ENCODE data around the gene RNF8.
"Not testable (repeated sequence)": the region's sequence is repeated elsewhere in the genome, so short reads cannot be mapped to it uniquely, and the experiment has no call there.

Gene RNF8

GRCh38 chr6:37353761-37354525, at the start of gene RNF8:
RNF8 (plus strand) TSS chr6:37353983; CDS start chr6:37354165, 182 bp downstream.
- peak within 1 kb of the TSS; percentile 76 for H3K27ac ChIP-seq
- H3K27me3 ChIP-seq (ENCODE audit: insufficient read depth, low read depth, severe bottlenecking): no peaks in the 10 kb centered on the region
- H3K36me3 ChIP-seq: peaks cover 3% of the 10 kb centered on the region; the same call in 1 of the 2 replicates
- no peaks in the 10 kb centered on the region for H3K9me3 ChIP-seq (ENCODE audit: severe bottlenecking)
- TF ChIP-seq CTCF (IDR thresholded peaks at IDR 0.05; ENCODE audit: low read depth, low read length): no peak
- H3K4me3 ChIP-seq (ENCODE audit: low read depth, low read length): peak within 1 kb of the TSS; percentile 95
- peak; percentile 99 for DNase-seq

DNA sequence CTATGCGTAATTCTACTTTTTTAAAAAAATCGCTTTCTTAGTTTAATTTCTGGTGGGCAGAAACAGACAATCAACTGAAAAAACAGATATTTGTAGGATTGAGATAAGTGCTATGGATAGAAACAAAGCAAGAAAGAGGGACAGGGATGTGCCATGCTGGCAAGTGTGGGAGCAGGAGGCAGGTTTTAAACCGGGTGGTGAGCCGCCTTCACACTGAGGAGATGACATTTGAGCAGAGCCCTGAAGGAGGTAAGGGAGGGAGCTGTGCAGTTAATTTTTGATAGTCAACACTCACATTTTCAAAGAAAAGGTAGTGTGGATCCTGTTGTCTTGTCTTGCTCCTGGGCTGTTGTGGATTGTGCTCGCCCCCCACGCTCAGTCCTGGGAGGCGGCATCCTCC, 49.0 kb upstream of the RNF8 start:
- no peak for TF ChIP-seq CTCF (IDR thresholded peaks at IDR 0.05; ENCODE audit: low read depth, low read length)
- DNase-seq: no peak
- no peaks in the 10 kb centered on the region for H3K9me3 ChIP-seq (ENCODE audit: severe bottlenecking)
- H3K4me3 ChIP-seq (ENCODE audit: low read depth, low read length): no peak overlapping the region
- peaks cover 35% of the 10 kb centered on the region for H3K36me3 ChIP-seq
- H3K27me3 ChIP-seq (ENCODE audit: insufficient read depth, low read depth, severe bottlenecking): no peaks in the 10 kb centered on the region
- H3K27ac ChIP-seq: no peak overlapping the region

DNA sequence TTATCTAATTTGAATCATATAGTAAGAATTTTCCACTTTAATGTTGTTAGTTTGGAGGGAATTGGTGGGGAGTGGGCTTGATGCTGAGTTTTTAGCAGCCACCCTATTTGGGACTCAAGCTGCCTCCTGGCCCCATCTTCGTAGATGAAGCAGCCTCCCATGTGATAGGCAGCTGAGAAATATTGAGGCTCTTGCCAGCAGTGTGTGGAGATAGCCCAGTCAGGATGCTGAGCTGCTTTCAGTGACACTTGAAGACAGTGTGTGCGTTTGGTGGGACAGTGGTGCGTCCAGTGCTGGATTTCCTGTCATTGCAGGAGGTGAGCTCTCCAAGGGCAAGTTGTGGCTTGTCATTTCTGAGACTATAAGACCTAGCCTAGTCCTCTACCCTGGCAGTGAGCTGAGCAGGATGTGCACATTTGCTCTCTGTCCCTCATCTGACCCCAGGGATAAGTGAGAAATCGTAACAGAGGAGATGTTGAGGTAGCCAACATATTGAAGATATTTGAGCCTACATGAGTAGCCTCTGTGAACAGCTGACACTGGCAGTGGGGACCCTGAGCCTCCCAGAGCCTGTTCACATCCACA, 47.9 kb upstream of the RNF8 start:
- no peaks in the 10 kb centered on the region for H3K27me3 ChIP-seq (ENCODE audit: insufficient read depth, low read depth, severe bottlenecking)
- no peak overlapping the region for H3K4me3 ChIP-seq (ENCODE audit: low read depth, low read length)
- peaks cover 32% of the 10 kb centered on the region for H3K36me3 ChIP-seq
- H3K27ac ChIP-seq: peak overlapping the region; percentile 19; the same call in 1 of the 2 replicates
- DNase-seq: peak; percentile 68
- TF ChIP-seq CTCF (IDR thresholded peaks at IDR 0.05; ENCODE audit: low read depth, low read length): no peak
- H3K9me3 ChIP-seq (ENCODE audit: severe bottlenecking): no peaks in the 10 kb centered on the region

GRCh38 chr6:37306624-37307222, 47.1 kb upstream of the RNF8 start:
- Histone ChIP-seq H3K4me3 (ENCODE audit: low read depth, low read length) (no peak overlapping the region), H3K27me3 (ENCODE audit: insufficient read depth, low read depth, severe bottlenecking) (no peaks in the 10 kb centered on the region), H3K9me3 (ENCODE audit: severe bottlenecking) (no peaks in the 10 kb centered on the region), H3K27ac (no peak overlapping the region), H3K36me3 (peaks cover 28% of the 10 kb centered on the region)
- 0 out of 2 replicates have a peak, but pooled peaks have one; percentile 13 for TF ChIP-seq CTCF (IDR thresholded peaks at IDR 0.05; ENCODE audit: low read depth, low read length)
- no peak for DNase-seq

DNA sequence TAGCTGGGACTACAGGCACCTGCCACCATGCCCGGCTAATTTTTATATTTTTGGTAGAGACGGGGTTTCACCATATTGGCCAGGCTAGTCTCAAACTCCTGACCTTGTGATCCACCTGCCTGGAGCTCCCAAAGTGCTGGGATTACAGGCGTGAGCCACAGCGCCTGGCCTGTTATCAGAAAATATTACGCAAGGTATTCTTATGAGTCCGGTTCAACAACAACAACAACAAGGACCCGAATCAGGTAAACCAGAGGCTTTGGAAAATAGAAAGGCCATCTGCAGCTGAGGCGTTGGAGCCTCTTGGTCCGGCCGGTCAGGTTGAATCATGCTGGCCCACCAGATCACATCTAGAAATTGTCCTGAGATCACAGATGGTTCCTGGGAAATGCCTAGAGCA, 46.3 kb upstream of the RNF8 start:
- not testable (repeated sequence) for H3K27ac ChIP-seq; H3K4me3 ChIP-seq (ENCODE audit: low read depth, low read length); H3K27me3 ChIP-seq (ENCODE audit: insufficient read depth, low read depth, severe bottlenecking); H3K9me3 ChIP-seq (ENCODE audit: severe bottlenecking); DNase-seq
- peaks cover 27% of the 10 kb centered on the region for H3K36me3 ChIP-seq

DNA sequence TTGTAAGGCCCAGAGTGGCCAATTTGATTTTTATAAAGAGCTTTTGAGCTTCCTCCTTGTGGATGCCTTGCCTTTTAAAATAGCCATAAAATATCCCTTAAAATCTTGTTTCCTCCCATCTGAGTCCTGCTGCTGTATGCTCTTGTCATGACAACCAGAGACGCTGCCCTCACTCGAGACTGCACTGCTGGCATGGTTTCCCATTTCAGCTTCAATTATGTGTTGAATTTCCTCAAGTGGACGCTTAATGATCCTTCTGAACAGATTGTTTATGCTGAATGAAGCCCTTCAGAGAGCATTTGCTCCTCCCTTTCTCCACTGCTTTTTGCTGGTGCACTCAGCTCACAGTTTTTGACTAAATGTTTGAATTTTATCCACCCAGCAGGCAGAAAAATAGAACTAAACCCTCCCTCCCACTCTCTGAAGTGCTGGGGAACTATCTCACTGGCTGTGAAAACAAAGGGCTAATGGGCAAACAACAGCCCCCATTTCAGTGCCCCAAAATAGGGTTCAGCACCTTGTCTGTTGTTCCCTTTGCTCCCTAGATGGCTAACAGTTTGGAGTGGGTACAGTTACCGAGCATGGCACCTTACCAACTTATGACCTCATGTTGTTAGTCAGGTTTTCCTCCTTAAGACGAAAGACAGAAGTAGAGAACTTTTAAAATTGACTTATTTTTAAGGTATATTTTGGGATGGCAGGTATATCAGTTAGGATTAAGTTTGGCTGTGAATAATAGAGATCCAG, 45.5 kb upstream of the RNF8 start:
- H3K27ac ChIP-seq: no peak overlapping the region
- H3K36me3 ChIP-seq: peaks cover 26% of the 10 kb centered on the region
- no peak overlapping the region for H3K4me3 ChIP-seq (ENCODE audit: low read depth, low read length)
- no peak for DNase-seq
- no peaks in the 10 kb centered on the region for H3K9me3 ChIP-seq (ENCODE audit: severe bottlenecking)
- TF ChIP-seq CTCF (IDR thresholded peaks at IDR 0.05; ENCODE audit: low read depth, low read length): no peak
- H3K27me3 ChIP-seq (ENCODE audit: insufficient read depth, low read depth, severe bottlenecking): no peaks in the 10 kb centered on the region

Data from WERI-Rb-1 (cell line).